Mesenteric fat pad (tissue), 1 donor: ENCODE data around the gene LINGO3. TPM values are rescaled to one million over a fixed set of nuclear protein-coding genes. Genes with fewer than 3 reads are reported as not detected.
A peak's percentile ranks its signal among the peaks of the same experiment; 100 is the strongest.

Source experiments
- DNase-seq: peaks from one replicate; pipeline ENCODE4 v3.0.0-alpha.2; 2020; ENCODE audit warnings: low spot score
- total RNA-seq: library from RNA; stranded (reverse); fragmentation: NEBNext Ultra II Directional; extraction: Animal tissue kit (Norgen Biotek cat#: 25700); gene quantifications from one replicate; pipeline ENCODE4 v1.2.1, GENCODE V29; 2021
- donor health status: DM: yes; HTN: yes; CAD: no.

LINGO3 gene
- total RNA-seq, 1 donor from 2014 or later = not detected

- DNase-seq = no peak
These were observed 19.9 kb upstream of the LINGO3 start for GRCh38 chr19:2327773-2328400.

GRCh38 chr19:2326699-2327360 is 18.9 kb upstream of the LINGO3 start:
- DNase-seq = no peak

- no peak for DNase-seq
These were observed 17.5 kb upstream of the LINGO3 start for GRCh38 chr19:2325281-2326046.

- no peak for DNase-seq
These were observed 16.4 kb upstream of the LINGO3 start for GRCh38 chr19:2324220-2324948.

GRCh38 chr19:2323707-2324106 is 15.8 kb upstream of the LINGO3 start:
- DNase-seq = no peak

GRCh38 chr19:2321565-2322283 is 13.8 kb upstream of the LINGO3 start:
- no peak for DNase-seq

GRCh38 chr19:2320939-2321338 is 13.0 kb upstream of the LINGO3 start:
- no peak for DNase-seq

- no peak for DNase-seq
These were observed 12.1 kb upstream of the LINGO3 start for GRCh38 chr19:2320049-2320448.

- no peak for DNase-seq
These were observed 11.6 kb upstream of the LINGO3 start for GRCh38 chr19:2319551-2319950.

GRCh38 chr19:2318923-2319322 is 11.0 kb upstream of the LINGO3 start:
- DNase-seq = no peak

GRCh38 chr19:2317756-2318155 is 9.8 kb upstream of the LINGO3 start:
- no peak for DNase-seq

- DNase-seq = no peak
These were observed 9.3 kb upstream of the LINGO3 start for GRCh38 chr19:2317300-2317699.

- peak; percentile 92 for DNase-seq
These were observed 7.9 kb upstream of the LINGO3 start for GRCh38 chr19:2315818-2316353.

GRCh38 chr19:2315121-2315817 is 7.3 kb upstream of the LINGO3 start:
- DNase-seq = no peak

GRCh38 chr19:2312820-2313501 is 5.0 kb upstream of the LINGO3 start:
- DNase-seq = no peak

- DNase-seq = no peak
These were observed 3.1 kb upstream of the LINGO3 start for GRCh38 chr19:2311093-2311492.

GRCh38 chr19:2309734-2310362 is 1.9 kb upstream of the LINGO3 start:
- no peak for DNase-seq

- DNase-seq = no peak
These were observed 389 bp downstream of the LINGO3 start for GRCh38 chr19:2307518-2308012.

GRCh38 chr19:2306971-2307370 is 983 bp downstream of the LINGO3 start:
- DNase-seq = no peak
